ENCODE results near the gene PDHA1. TPM values are rescaled to one million over a fixed set of nuclear protein-coding genes. Genes with fewer than 3 reads are reported as not detected.

PDHA1 gene
- total RNA-seq, 4 donors from 2014 or later, result 143 to 238 (median 203) TPM

GRCh38 chrX:19344661-19345060 is 934 bp downstream of the PDHA1 start:
- TF ChIP-seq POLR2A (IDR thresholded peaks at IDR 0.05) (no peak), CTCF (IDR thresholded peaks at IDR 0.05 in 4 of 5, conservative IDR thresholded peaks at IDR 0.05 in 1 of 5) (no peak)
- Histone ChIP-seq H3K4me1 (peaks cover 10 to 14% of the 10 kb centered on the region in 2 donors), H3K27me3 (no peaks in the 10 kb centered on the region), H3K9me3 (no peaks in the 10 kb centered on the region), H3K36me3 (peaks cover 0 to 3% of the 10 kb centered on the region in 2 donors), H3K4me3 (peak overlapping the region; percentile 57 to 79 (median 60)), H3K27ac (peak overlapping the region; percentile 84 to 94 (median 93))
- ATAC-seq (no peak), DNase-seq (no peak)
- in situ Hi-C loops (cut with MboI; ENCODE audit: low sequenced_read_pairs in 4 of 4) (loop anchor here in 3 of 4 donors (25.0 kb wide), 4 partner anchors 357 to 957 kb away; partner anchors contain the start of gene PHKA2 (in 2 of the 3)), intact Hi-C loops (cut with DNase I; ENCODE audit: low total_unique reads) (loop anchor here (10.0 kb wide), 3 partner anchors 360 to 1610 kb away; partner anchors contain the start of genes PHKA2, RS1 and SCML1)

GRCh38 chrX:19347916-19348315 is 4.2 kb downstream of the PDHA1 start:
- in situ Hi-C loops (cut with MboI; ENCODE audit: low sequenced_read_pairs in 4 of 4), result loop anchor here in 3 of 4 donors (25.0 kb wide), 4 partner anchors 361 to 961 kb away; partner anchors contain the start of gene PHKA2 (in 2 of the 3)

GRCh38 chrX:19349264-19349663 is 5.5 kb downstream of the PDHA1 start:
- ATAC-seq (no peak), DNase-seq (no peak)
- no peak overlapping the region for H3K27ac ChIP-seq
- peaks cover 2 to 5% of the 10 kb centered on the region in 2 donors for H3K4me1 ChIP-seq
- intact Hi-C loops (cut with DNase I; ENCODE audit: low total_unique reads) (loop anchor here (10.0 kb wide), 3 partner anchors 364 to 1614 kb away; partner anchors contain the start of genes PHKA2, RS1 and SCML1), in situ Hi-C loops (cut with MboI; ENCODE audit: low sequenced_read_pairs in 4 of 4) (loop anchor here in 3 of 4 donors (25.0 kb wide), 4 partner anchors 362 to 962 kb away; partner anchors contain the start of gene PHKA2 (in 2 of the 3))
- H3K36me3 ChIP-seq, result peaks cover 0 to 33% of the 10 kb centered on the region in 2 donors
- H3K9me3 ChIP-seq, result no peaks in the 10 kb centered on the region
- no peak overlapping the region for H3K4me3 ChIP-seq
- no peaks in the 10 kb centered on the region for H3K27me3 ChIP-seq
- no peak for TF ChIP-seq CTCF (IDR thresholded peaks at IDR 0.05 in 4 of 5, conservative IDR thresholded peaks at IDR 0.05 in 1 of 5)
- no peak for TF ChIP-seq POLR2A (IDR thresholded peaks at IDR 0.05)

More at GRCh38 chrX:19347916-19348315, 4.2 kb downstream of the PDHA1 start:
- DNase-seq (no peak), ATAC-seq (no peak)
- intact Hi-C loops (cut with DNase I; ENCODE audit: low total_unique reads), result loop anchor here (10.0 kb wide), 3 partner anchors 363 to 1613 kb away; partner anchors contain the start of genes PHKA2, RS1 and SCML1
- Histone ChIP-seq H3K9me3 (no peaks in the 10 kb centered on the region), H3K27ac (peak overlapping the region in 1 of 4 donors; percentile 34), H3K4me3 (no peak overlapping the region), H3K27me3 (no peaks in the 10 kb centered on the region), H3K36me3 (peaks cover 0 to 25% of the 10 kb centered on the region in 2 donors), H3K4me1 (peaks cover 5 to 7% of the 10 kb centered on the region in 2 donors)
- TF ChIP-seq POLR2A (IDR thresholded peaks at IDR 0.05), result no peak
- no peak for TF ChIP-seq CTCF (IDR thresholded peaks at IDR 0.05 in 4 of 5, conservative IDR thresholded peaks at IDR 0.05 in 1 of 5)

- ATAC-seq, result no peak
- in situ Hi-C loops (cut with MboI; ENCODE audit: low sequenced_read_pairs in 4 of 4) (loop anchor here in 1 of 4 donors (25.0 kb wide), 1 partner anchor 536 kb away; the partner anchor contains the start of gene SH3KBP1), intact Hi-C loops (cut with DNase I; ENCODE audit: low total_unique reads) (no loop called here)
- Histone ChIP-seq H3K9me3 (no peaks in the 10 kb centered on the region), H3K27ac (peak overlapping the region in 1 of 4 donors; percentile 18), H3K4me1 (peaks cover 0 to 2% of the 10 kb centered on the region in 2 donors), H3K36me3 (peaks cover 0 to 44% of the 10 kb centered on the region in 2 donors), H3K4me3 (no peak overlapping the region), H3K27me3 (no peaks in the 10 kb centered on the region)
- TF ChIP-seq CTCF (IDR thresholded peaks at IDR 0.05 in 4 of 5, conservative IDR thresholded peaks at IDR 0.05 in 1 of 5) (no peak), POLR2A (IDR thresholded peaks at IDR 0.05) (no peak)
- DNase-seq, result no peak
These were observed 7.2 kb downstream of the PDHA1 start for GRCh38 chrX:19350941-19351384.
